ENCODE data around the gene NHLRC3. TPM values are rescaled to one million over a fixed set of nuclear protein-coding genes. Genes with fewer than 3 reads are reported as not detected.

The NHLRC3 gene
- total RNA-seq (2021) (12.3 and 17.4 TPM in 2 replicates), Bru-seq, nascent RNA (percentile 78 among the genes with signal in this experiment), BruChase-seq, experiment 1, labeled RNA remaining after a 2-hour chase (percentile 95 among the genes with signal in this experiment), BruChase-seq, experiment 2, labeled RNA remaining after a 6-hour chase (percentile 85 among the genes with signal in this experiment)
- long read RNA-seq, transcript NHLRC3-202 (7 exons, 3,549 nt) = major isoform, 6 of 24 reads
- long read RNA-seq, partial matches to known transcripts = 9 of 24 reads
- long read RNA-seq, other reads (novel, unspliced or antisense) = 7 of 24 reads

- TF ChIP-seq CTCF (conservative IDR thresholded peaks at IDR 0.05; ENCODE audit: low read depth, low read length) (no peak), EZH2 (IDR thresholded peaks at IDR 0.05; ENCODE audit: borderline replicate concordance, low read depth, low read length, poor library complexity, severe bottlenecking) (no peak)
- DNase-seq (ENCODE audit: low spot score) = peak; percentile 90
- Histone ChIP-seq H3K4me1 (ENCODE audit: insufficient read depth, low read length, poor library complexity, severe bottlenecking) (peaks cover 21% of the 10 kb centered on the region), H3K27me3 (replicated peaks; ENCODE audit: insufficient read depth, low read depth, low read length, poor library complexity) (no peaks in the 10 kb centered on the region), H3K27ac (ENCODE audit: low read depth, low read length, poor library complexity, severe bottlenecking) (peak within 1 kb of the TSS; percentile 82), H3K36me3 (ENCODE audit: insufficient read depth, low read length, poor library complexity, severe bottlenecking) (no peaks in the 10 kb centered on the region), H3K9me3 (ENCODE audit: low read depth, low read length, poor library complexity, severe bottlenecking) (no peaks in the 10 kb centered on the region), H3K4me3 (ENCODE audit: low read depth, low read length, poor library complexity, severe bottlenecking) (peak within 1 kb of the TSS; percentile 89)
- ChIA-PET POLR2A (ENCODE audit: low non-redundant PET) (no interaction called here), CTCF (interaction anchor here (1.1 to 1.3 kb wide), 2 partner anchors 13 to 578 kb away, joined by 4 to 5 read pairs; no protein-coding TSS in a partner anchor)
- no TSS peak for BruUV-seq (replicated peaks)
- intact Hi-C loops (cut with micrococcal nuclease; ENCODE audit: unreplicated experiment) = loop anchor here (5.0 to 10.0 kb wide), 2 partner anchors 373 to 634 kb away; no protein-coding TSS in a partner anchor
These were observed at the start of gene NHLRC3, which contains the start of gene PROSER1 for GRCh38 chr13:39037880-39038568. NHLRC3 (plus strand) TSS chr13:39038456; CDS start chr13:39038640, 184 bp downstream. PROSER1 (minus strand) TSS chr13:39038089; CDS start chr13:39037242, 847 bp downstream.

- ChIA-PET CTCF (no interaction called here), POLR2A (ENCODE audit: low non-redundant PET) (interaction anchor here (0.7 kb wide), 1 partner anchor 28 kb away, joined by 10 read pairs; no protein-coding TSS in a partner anchor)
- BruUV-seq (replicated peaks) = no TSS peak
- H3K4me1 ChIP-seq (ENCODE audit: insufficient read depth, low read length, poor library complexity, severe bottlenecking) = no peaks in the 10 kb centered on the region
- no peak within 1 kb of the TSS for H3K27ac ChIP-seq (ENCODE audit: low read depth, low read length, poor library complexity, severe bottlenecking)
- no peaks in the 10 kb centered on the region for H3K9me3 ChIP-seq (ENCODE audit: low read depth, low read length, poor library complexity, severe bottlenecking)
- H3K27me3 ChIP-seq (replicated peaks; ENCODE audit: insufficient read depth, low read depth, low read length, poor library complexity) = no peaks in the 10 kb centered on the region
- no peak within 1 kb of the TSS for H3K4me3 ChIP-seq (ENCODE audit: low read depth, low read length, poor library complexity, severe bottlenecking)
- peak; percentile 42 for DNase-seq (ENCODE audit: low spot score)
- intact Hi-C loops (cut with micrococcal nuclease; ENCODE audit: unreplicated experiment) = no loop called here
- no peak for TF ChIP-seq CTCF (conservative IDR thresholded peaks at IDR 0.05; ENCODE audit: low read depth, low read length)
- TF ChIP-seq EZH2 (IDR thresholded peaks at IDR 0.05; ENCODE audit: borderline replicate concordance, low read depth, low read length, poor library complexity, severe bottlenecking) = no peak
- no peaks in the 10 kb centered on the region for H3K36me3 ChIP-seq (ENCODE audit: insufficient read depth, low read length, poor library complexity, severe bottlenecking)
These were observed 47.6 kb upstream of the NHLRC3 start, which contains the start of gene STOML3 for GRCh38 chr13:38990693-38991092. STOML3 (minus strand) TSS chr13:38990831; CDS start chr13:38990721, 110 bp downstream.

- TF ChIP-seq CTCF (conservative IDR thresholded peaks at IDR 0.05; ENCODE audit: low read depth, low read length) (no peak), EZH2 (IDR thresholded peaks at IDR 0.05; ENCODE audit: borderline replicate concordance, low read depth, low read length, poor library complexity, severe bottlenecking) (no peak)
- H3K27ac ChIP-seq (ENCODE audit: low read depth, low read length, poor library complexity, severe bottlenecking) = no peak overlapping the region
- H3K27me3 ChIP-seq (replicated peaks; ENCODE audit: insufficient read depth, low read depth, low read length, poor library complexity) = no peaks in the 10 kb centered on the region
- no peak for DNase-seq (ENCODE audit: low spot score)
- no peaks in the 10 kb centered on the region for H3K36me3 ChIP-seq (ENCODE audit: insufficient read depth, low read length, poor library complexity, severe bottlenecking)
- no peaks in the 10 kb centered on the region for H3K4me1 ChIP-seq (ENCODE audit: insufficient read depth, low read length, poor library complexity, severe bottlenecking)
- BruUV-seq (replicated peaks) = no TSS peak
- CTCF ChIA-PET = no interaction called here
- H3K9me3 ChIP-seq (ENCODE audit: low read depth, low read length, poor library complexity, severe bottlenecking) = no peaks in the 10 kb centered on the region
- intact Hi-C loops (cut with micrococcal nuclease; ENCODE audit: unreplicated experiment) = no loop called here
- POLR2A ChIA-PET (ENCODE audit: low non-redundant PET) = no interaction called here
- no peak overlapping the region for H3K4me3 ChIP-seq (ENCODE audit: low read depth, low read length, poor library complexity, severe bottlenecking)
These were observed 44.9 kb upstream of the NHLRC3 start for GRCh38 chr13:38993381-38993780.

All from A673 (cell line).